Fibroblast of the aortic adventitia (primary cell): ENCODE results near the gene LRBA. TPM values are rescaled to one million over a fixed set of nuclear protein-coding genes. Genes with fewer than 3 reads are reported as not detected.

Experiments
- DNase-seq: peaks from one replicate; pipeline ENCODE4 v3.0.0-alpha.2; 2010; ENCODE audit warnings: low read depth
- H3K4me3 ChIP-seq: 2 replicates; pipeline ENCODE4 v1.5.1; 2011; ENCODE audit warnings: low read depth, mild to moderate bottlenecking, control low read depth, low read length, moderate library complexity
- total RNA-seq: library from RNA; depleted of rRNA; stranded (reverse); fragments of >200 nt; gene quantifications from 2 replicates; pipeline ENCODE4 v1.2.3, GENCODE V29; 2012; ENCODE audit warnings: low replicate concordance
- TF ChIP-seq, protein P1 (sequence below): IDR thresholded peaks from 2 replicates; pipeline ENCODE4 v1.5.1; 2011; ENCODE audit warnings: mild to moderate bottlenecking, low read length, control low read depth, inconsistent platforms; ENCODE audit not compliant: insufficient read depth

The LRBA gene
- total RNA-seq, 1 donor, result 45.8 TPM

DNA sequence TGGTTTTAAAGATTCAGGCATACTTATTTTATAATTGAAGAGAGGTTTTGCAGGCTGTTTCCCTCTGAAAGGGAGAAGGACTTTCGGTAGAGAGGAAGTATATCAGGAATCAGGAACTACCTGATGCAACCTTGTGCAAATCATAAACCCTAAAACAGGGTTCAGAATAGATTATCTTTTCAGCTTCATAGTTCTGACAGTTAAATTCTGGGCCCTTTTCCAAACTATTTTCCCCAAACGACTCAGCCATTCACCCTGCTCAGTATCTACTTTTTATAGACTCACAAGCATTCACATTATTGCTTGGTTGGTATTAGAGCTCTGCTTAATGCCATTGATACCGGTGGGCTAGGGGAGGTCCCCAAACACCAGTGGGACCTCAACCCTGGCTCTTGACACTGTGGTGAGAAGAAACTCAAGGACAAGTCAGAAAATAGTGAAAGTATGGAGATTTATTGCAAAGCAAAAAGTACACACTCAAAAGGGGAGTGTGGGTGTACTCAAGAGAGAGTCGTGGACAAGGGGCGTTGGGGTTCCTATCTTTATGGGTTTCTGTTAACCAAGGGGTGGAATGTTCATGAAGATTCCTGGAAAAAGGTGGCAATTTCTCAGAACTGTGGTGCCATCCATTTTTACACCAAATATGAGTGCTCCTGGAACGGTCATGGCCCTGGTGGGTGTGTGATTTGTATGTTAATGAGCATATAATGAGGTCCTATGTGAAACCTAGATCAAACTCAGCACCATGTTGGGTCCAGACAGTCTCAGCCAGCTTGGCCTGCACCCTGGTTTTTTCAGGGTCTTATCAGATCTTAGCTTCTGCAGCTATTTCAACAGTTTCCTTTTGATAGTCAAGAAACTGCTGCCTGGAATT lies 698.5 kb downstream of the LRBA start:
- TF ChIP-seq, protein P1, sequence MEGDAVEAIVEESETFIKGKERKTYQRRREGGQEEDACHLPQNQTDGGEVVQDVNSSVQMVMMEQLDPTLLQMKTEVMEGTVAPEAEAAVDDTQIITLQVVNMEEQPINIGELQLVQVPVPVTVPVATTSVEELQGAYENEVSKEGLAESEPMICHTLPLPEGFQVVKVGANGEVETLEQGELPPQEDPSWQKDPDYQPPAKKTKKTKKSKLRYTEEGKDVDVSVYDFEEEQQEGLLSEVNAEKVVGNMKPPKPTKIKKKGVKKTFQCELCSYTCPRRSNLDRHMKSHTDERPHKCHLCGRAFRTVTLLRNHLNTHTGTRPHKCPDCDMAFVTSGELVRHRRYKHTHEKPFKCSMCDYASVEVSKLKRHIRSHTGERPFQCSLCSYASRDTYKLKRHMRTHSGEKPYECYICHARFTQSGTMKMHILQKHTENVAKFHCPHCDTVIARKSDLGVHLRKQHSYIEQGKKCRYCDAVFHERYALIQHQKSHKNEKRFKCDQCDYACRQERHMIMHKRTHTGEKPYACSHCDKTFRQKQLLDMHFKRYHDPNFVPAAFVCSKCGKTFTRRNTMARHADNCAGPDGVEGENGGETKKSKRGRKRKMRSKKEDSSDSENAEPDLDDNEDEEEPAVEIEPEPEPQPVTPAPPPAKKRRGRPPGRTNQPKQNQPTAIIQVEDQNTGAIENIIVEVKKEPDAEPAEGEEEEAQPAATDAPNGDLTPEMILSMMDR, result no peak
- H3K4me3 ChIP-seq, result no peak overlapping the region
- DNase-seq, result peak; percentile 88

DNA sequence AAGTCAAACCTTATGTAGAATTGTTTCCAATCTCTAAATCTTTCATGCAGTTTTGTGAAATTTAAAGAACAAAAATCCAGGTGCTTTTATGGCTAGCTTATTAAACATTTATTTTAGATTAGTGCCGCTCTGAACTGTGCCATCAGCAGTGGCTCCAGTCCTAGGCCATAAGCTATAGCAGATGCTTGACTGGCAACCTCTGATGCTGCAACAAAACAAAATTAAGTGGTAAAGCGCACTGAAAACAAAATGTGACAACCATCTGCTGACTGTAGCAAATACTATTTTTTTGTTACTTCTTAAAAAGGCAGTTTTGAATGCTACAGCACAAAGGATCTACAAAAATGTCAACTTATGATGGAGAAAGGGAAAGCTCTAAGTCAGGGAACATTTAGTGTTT lies 699.4 kb downstream of the LRBA start:
- TF ChIP-seq, protein P1, result no peak
- no peak overlapping the region for H3K4me3 ChIP-seq
- DNase-seq, result no peak

DNA sequence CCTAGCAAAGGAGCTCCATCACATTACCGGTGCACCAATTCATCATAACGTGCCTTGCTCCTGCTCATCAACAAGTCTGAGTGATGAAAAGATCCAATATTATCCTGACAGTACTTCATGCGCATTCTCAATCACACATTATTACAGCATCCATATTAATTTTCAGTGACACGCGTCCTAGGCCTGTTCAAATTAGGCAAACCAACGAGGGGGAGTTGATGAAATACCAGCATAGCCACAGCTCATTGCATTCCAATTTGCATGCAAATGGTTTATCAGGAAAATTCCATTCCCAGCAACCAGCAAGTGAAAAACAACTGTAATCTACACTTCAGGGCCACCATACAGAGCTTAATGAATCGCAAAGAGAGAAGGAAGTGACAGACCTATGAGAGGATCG lies 699.9 kb downstream of the LRBA start:
- TF ChIP-seq, protein P1, result no peak
- DNase-seq, result peak; percentile 33
- no peak overlapping the region for H3K4me3 ChIP-seq

DNA sequence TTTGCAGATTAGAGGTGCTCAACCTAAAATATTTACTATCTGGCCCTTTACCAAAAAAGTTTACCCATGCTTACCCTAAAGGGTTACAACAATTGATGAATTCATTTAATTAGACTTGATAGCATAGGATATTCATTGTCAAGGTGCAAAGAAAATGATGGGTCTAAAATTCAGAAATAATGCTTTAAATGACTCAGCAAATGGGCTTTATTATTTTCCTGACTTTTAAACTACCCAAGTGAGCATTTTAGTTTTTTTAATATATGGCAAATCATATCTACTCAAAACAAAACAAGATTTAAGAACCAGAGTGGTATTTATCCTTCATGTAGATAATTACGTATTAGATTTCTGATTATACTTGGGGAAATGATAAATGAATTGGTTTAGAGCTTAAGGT lies 701.1 kb downstream of the LRBA start:
- no peak overlapping the region for H3K4me3 ChIP-seq
- DNase-seq, result no peak
- TF ChIP-seq, protein P1, result no peak

DNA sequence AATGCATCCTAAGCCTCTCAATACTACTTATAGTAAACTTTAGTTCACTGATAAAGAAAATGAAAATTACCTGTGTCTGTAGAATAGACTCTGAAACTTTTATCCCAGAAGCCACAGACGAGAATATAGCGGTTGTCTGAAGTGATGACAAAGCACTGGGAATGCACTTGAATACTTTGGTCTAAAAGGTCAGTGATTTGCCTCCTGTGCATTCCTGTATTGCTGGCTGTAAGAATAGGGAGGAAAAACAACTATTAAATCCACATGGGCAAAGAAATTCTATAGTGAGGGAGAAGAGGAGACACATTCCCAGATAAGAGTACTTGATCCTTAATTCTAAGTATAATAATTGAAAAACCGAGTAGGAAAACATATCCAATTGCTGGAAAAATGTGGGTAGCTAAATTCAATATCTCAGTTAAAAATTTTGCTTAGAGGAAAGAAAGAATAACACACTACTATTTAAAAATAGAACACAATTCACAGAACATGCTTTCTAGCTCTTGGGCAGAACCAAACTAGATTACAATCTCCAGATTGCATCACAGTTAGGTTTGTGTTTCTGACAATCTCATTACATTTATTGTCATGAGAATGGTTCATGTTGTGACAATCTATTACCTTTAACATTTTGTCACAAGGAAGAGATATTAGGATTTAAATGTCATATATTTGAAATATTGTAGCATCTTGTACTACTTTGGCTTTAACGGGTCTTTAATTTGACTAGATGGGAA lies 704.8 kb downstream of the LRBA start:
- no peak overlapping the region for H3K4me3 ChIP-seq
- TF ChIP-seq, protein P1, result no peak
- DNase-seq, result peak; percentile 69

DNA sequence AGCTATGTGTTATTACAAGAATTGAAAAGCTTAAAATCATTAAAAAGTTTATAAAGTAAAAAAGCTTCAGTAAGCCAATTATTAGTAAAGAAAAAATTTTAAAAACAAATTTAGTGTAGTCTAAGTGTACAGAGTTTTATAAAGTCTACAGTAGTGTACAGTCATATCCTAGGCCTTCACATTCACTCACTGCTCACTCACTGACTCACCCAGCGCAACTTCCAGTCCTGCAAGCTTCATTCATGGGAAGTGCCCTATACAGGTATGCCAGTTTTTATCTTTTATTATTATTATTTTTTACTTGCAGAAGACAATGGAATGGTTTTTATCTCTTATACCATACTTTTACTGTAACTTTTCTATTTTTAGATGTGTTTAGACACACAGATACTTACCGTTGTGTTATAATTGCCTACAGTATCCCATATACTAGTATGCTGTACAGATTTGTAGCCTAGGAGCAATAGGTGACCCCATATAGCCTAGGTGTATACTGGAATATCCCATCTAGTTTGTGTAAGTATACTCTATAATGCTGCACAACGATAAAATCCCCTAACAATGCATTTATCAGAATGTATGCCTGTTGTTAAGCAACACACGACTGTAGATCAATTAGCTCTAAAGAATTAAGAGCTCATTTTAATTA lies 706.1 kb downstream of the LRBA start:
- DNase-seq, result peak; percentile 62
- TF ChIP-seq, protein P1, result no peak
- no peak overlapping the region for H3K4me3 ChIP-seq
